ENCODE measurements around the gene UTY. TPM values are rescaled to one million over a fixed set of nuclear protein-coding genes. Genes with fewer than 3 reads are reported as not detected.
A peak's percentile ranks its signal among the peaks of the same experiment; 100 is the strongest.

Gene UTY
- total RNA-seq, 3 donors from 2014 or later, result 32.5 to 35.4 TPM; not detected in 1

DNA sequence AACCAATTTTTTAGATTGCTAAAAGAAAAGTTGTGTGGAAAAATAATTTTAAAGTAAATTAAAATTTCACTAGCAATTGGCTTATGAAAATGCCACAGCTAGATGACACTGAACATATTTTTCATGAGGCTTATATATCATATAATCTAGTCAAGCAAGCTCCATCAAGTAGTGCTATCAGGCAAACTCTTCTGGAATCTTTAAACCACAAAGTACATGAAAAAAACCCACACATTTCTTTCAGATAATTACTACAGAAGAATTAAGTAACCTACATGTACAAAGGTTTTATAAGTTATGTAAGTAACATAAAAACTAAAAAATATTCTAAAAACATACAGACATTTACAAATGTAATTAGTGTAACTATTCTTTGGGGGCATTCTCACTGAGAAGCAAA lies 229.4 kb downstream of the UTY start:
- no peaks in the 10 kb centered on the region for H3K9me3 ChIP-seq
- intact Hi-C loops (cut with DNase I, micrococcal nuclease), result no loop called here
- ATAC-seq (no peak), DNase-seq (no peak)
- H3K36me3 ChIP-seq (ENCODE audit: low read depth), result no peaks in the 10 kb centered on the region
- no peak overlapping the region for H3K4me3 ChIP-seq
- no peaks in the 10 kb centered on the region for H3K4me1 ChIP-seq (ENCODE audit: low read depth)
- TF ChIP-seq CTCF (IDR thresholded peaks at IDR 0.05), result no peak

GRCh38 chrY:13243716-13244115 lies 236.1 kb downstream of the UTY start:
- H3K9me3 ChIP-seq, result no peaks in the 10 kb centered on the region
- ATAC-seq, result no peak
- TF ChIP-seq CTCF (IDR thresholded peaks at IDR 0.05), result no peak
- no peak for DNase-seq
- intact Hi-C loops (cut with DNase I, micrococcal nuclease), result no loop called here
- H3K36me3 ChIP-seq (ENCODE audit: low read depth), result no peaks in the 10 kb centered on the region
- H3K4me3 ChIP-seq, result no peak overlapping the region
- no peaks in the 10 kb centered on the region for H3K4me1 ChIP-seq (ENCODE audit: low read depth)

- TF ChIP-seq CTCF (IDR thresholded peaks at IDR 0.05), result no peak
- ATAC-seq (no peak), DNase-seq (peak in 2 of 3 donors; percentile 58 to 60)
- intact Hi-C loops (cut with DNase I, micrococcal nuclease), result no loop called here
- Histone ChIP-seq H3K4me1 (ENCODE audit: low read depth) (no peaks in the 10 kb centered on the region), H3K36me3 (ENCODE audit: low read depth) (no peaks in the 10 kb centered on the region), H3K9me3 (no peaks in the 10 kb centered on the region), H3K4me3 (no peak overlapping the region)
Measured at GRCh38 chrY:13233901-13234300, 245.9 kb downstream of the UTY start.

DNA sequence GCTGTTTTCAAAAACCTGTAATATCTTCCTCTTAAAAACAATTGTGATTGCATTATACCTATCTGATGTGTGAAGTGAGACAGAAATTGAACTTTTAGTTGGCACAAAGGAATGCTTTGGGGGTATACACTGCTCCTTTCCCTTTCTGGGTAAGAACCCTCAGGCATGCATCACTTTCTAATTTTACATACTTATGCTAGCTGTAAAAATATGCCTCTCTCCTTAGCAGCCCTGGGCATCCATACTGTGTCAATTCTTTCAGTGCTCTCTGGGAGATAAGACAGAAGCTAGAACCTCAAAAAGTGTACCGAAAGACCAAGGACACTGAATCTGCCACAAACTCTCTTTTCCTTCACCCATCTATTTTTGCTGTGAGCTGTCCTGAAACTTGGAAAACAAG lies 246.7 kb downstream of the UTY start:
- H3K9me3 ChIP-seq, result no peaks in the 10 kb centered on the region
- H3K4me1 ChIP-seq (ENCODE audit: low read depth), result no peaks in the 10 kb centered on the region
- intact Hi-C loops (cut with DNase I, micrococcal nuclease), result no loop called here
- no peak for TF ChIP-seq CTCF (IDR thresholded peaks at IDR 0.05)
- no peaks in the 10 kb centered on the region for H3K36me3 ChIP-seq (ENCODE audit: low read depth)
- DNase-seq, result no peak
- no peak for ATAC-seq
- H3K4me3 ChIP-seq, result no peak overlapping the region

GRCh38 chrY:13227354-13227953 lies 252.4 kb downstream of the UTY start:
- no peak for ATAC-seq
- Histone ChIP-seq H3K9me3 (no peaks in the 10 kb centered on the region), H3K36me3 (ENCODE audit: low read depth) (no peaks in the 10 kb centered on the region), H3K4me1 (ENCODE audit: low read depth) (no peaks in the 10 kb centered on the region), H3K4me3 (no peak overlapping the region)
- DNase-seq, result no peak
- TF ChIP-seq CTCF (IDR thresholded peaks at IDR 0.05), result no peak
- intact Hi-C loops (cut with DNase I, micrococcal nuclease), result no loop called here

Data from mucosa of descending colon (tissue), 3 donors.